Psoas muscle (tissue), 8 donors: ENCODE data around the gene FGR. TPM values are rescaled to one million over a fixed set of nuclear protein-coding genes. Genes with fewer than 3 reads are reported as not detected.
A peak's percentile ranks its signal among the peaks of the same experiment; 100 is the strongest.

ENCODE experiments used
- ATAC-seq, 4 donors: fragments of 200-7000 bp; cut with Tn5 transposase; one replicate each; pipeline ENCODE4 v1.9.1; 2020; ENCODE audit warnings: moderate library complexity in 3 of 4, mild to moderate bottlenecking in 2 of 4
- DNase-seq, 2 donors: peaks; one replicate each; pipeline ENCODE4 v3.0.0-alpha.2; 2020
- H3K27ac ChIP-seq: fragments of 200-600 bp; one replicate; pipeline ENCODE4 v1.8.0; 2022
- H3K27me3 ChIP-seq, 3 donors: fragments of 200-600 bp in 1 of 3; one replicate each; pipeline versions ENCODE4 v1.6.1 to v1.8.0; 2013 to 2022; ENCODE audit warnings: low read length in 2 of 3, mild to moderate bottlenecking in 2 of 3, moderate library complexity in 1 of 3; ENCODE audit not compliant: insufficient read depth in 3 of 3
- H3K36me3 ChIP-seq, 2 donors: fragments of 200-600 bp in 1 of 2; one replicate each; pipeline versions ENCODE4 v1.6.1 to v1.8.0; 2013 to 2022; ENCODE audit warnings: low read depth in 1 of 2, mild to moderate bottlenecking in 1 of 2, moderate library complexity in 1 of 2; ENCODE audit not compliant: insufficient read depth in 1 of 2
- H3K4me1 ChIP-seq: fragments of 200-600 bp; one replicate; pipeline ENCODE4 v1.8.0; 2022
- H3K4me3 ChIP-seq: fragments of 200-600 bp; one replicate; pipeline ENCODE4 v1.8.0; 2022; ENCODE audit warnings: mild to moderate bottlenecking
- H3K9me3 ChIP-seq: fragments of 200-600 bp; one replicate; pipeline ENCODE4 v1.8.0; 2022
- WGBS, 3 donors: extraction: QIAGEN DNeasy Blood & Tissue Kit; methylation state at CpG; one replicate each; pipeline versions ENCODE4 v1.1.6 to v1.1.7; 2013; 5-methylcytosine and 5-hydroxymethylcytosine counted together
- intact Hi-C, 2 donors: fragments of 100-400 bp; cut with DNase I; formaldehyde crosslinking; loops; one replicate each; pipeline versions ENCODE4 v1.11.0 to v1.14.2; 2022
- polyA plus RNA-seq, 3 donors: library from polyadenylated mRNA; stranded (reverse); fragments of 200-250 nt; gene quantifications; one replicate each; pipeline ENCODE4 v1.2.3, GENCODE V29; 2013
- total RNA-seq, 4 donors: library from RNA; stranded (reverse); fragmentation: NEBNext Ultra II Directional in 2 of 4; extraction: Animal tissue kit (Norgen Biotek cat#: 25700) in 2 of 4; gene quantifications; one replicate each; pipeline versions ENCODE4 v1.2.1 to v1.2.4, GENCODE V29; 2021 to 2023
- TF ChIP-seq, protein P1 (sequence below): fragments of 200-600 bp; IDR thresholded peaks from one replicate; pipeline ENCODE4 v1.8.0; 2022; ENCODE audit warnings: antibody characterized with exemption
- donor health status: healthy with polysubstance abuse.
- donor health status: DM: no; HTN: no; CAD: no; lungs with moderate emphysema.
- donor health status: Bipolar disorder and iron deficiency.
- donor health status: healthy.
- donor health status: DM: yes; HTN: yes; CAD: no.
- donor health status: DM: no; HTN: no; CAD: no.
- donor health status: DM: no; HTN: no; CAD: no.
- donor health status: DM: yes; HTN: yes; CAD: no.

The FGR gene
- total and polyA plus RNA-seq, 7 donors = 1.3 to 3.8 (median 2.8) TPM

DNA sequence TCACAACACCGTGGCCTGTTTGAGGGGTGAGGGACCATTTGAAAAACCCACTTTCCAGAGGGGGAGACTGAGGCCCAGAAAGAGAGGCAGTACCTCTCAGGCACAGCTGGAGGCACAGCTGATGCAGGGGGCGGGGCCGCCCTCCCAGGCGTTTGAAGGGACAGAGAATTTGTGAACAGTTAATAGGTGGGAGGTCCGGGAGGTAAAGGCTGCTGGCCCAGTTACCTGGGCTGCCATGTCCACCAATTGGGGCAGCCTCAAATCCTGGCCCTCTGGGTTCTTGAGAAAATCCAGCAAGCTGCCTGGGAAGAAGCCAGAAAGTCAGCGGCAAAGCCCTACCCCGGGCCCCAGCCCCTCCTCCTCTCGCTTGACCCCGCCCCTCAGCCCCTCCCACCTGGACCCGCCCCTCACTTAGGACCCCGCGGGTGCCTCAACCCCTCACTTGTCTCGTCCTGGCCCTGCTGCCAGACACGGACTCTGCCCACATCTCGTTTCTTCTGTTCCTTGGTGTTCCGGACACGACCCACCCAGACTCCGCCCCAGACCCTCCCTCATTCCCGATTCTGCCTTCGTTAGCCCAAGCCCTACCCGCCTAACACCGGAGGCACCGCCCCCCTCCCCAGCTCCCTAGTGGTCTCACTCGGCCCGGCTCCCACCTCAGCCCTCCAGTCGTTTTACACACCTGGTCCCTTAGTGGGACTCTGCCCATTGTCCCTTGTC lies 20.2 kb downstream of the FGR start:
- ATAC-seq = peak in 1 of 4 donors; percentile 26

DNA sequence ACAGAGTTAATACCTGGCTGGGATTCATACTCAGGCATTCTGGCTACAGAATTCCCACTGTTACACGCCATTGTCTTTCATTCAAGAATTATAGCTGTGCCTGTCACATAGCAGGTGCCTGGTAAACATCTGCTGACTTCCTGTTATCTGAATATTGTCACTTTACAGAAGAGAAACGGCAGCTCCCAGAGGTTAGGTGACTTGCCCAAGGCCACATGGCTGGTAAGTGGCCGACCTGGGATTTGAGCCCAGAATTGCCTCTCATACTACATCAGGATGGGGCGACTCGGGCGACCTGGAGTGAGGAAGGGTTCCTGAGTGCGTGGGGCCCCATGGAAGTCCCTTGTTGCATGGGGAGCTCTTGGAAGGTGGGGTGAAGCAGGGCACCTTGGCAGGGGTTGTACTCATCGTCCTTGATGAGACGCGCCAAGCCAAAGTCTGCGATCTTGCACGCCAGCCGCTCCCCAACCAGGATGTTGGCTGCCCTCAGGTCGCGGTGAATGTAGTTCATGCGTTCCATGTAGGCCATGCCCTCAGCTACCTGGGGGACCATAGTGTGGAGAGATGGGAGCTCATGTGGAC lies 20.9 kb downstream of the FGR start:
- WGBS, 3 donors = 76 to 83% (median 77%) methylated on average over 16 of the region's 16 CpGs
- Histone ChIP-seq H3K4me3 (no peak overlapping the region), H3K27me3 (no peaks in the 10 kb centered on the region), H3K27ac (no peak overlapping the region), H3K4me1 (no peaks in the 10 kb centered on the region), H3K9me3 (no peaks in the 10 kb centered on the region), H3K36me3 (no peaks in the 10 kb centered on the region)
- DNase-seq = no peak
- TF ChIP-seq, protein P1, sequence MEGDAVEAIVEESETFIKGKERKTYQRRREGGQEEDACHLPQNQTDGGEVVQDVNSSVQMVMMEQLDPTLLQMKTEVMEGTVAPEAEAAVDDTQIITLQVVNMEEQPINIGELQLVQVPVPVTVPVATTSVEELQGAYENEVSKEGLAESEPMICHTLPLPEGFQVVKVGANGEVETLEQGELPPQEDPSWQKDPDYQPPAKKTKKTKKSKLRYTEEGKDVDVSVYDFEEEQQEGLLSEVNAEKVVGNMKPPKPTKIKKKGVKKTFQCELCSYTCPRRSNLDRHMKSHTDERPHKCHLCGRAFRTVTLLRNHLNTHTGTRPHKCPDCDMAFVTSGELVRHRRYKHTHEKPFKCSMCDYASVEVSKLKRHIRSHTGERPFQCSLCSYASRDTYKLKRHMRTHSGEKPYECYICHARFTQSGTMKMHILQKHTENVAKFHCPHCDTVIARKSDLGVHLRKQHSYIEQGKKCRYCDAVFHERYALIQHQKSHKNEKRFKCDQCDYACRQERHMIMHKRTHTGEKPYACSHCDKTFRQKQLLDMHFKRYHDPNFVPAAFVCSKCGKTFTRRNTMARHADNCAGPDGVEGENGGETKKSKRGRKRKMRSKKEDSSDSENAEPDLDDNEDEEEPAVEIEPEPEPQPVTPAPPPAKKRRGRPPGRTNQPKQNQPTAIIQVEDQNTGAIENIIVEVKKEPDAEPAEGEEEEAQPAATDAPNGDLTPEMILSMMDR = no peak
- no peak for ATAC-seq
- intact Hi-C loops = no loop called here

More for the DNA sequence above, 20.2 kb downstream of the FGR start:
- Histone ChIP-seq H3K36me3 (no peaks in the 10 kb centered on the region), H3K9me3 (no peaks in the 10 kb centered on the region), H3K27ac (no peak overlapping the region), H3K27me3 (no peaks in the 10 kb centered on the region), H3K4me1 (no peaks in the 10 kb centered on the region), H3K4me3 (no peak overlapping the region)
- DNase-seq = no peak
- TF ChIP-seq, protein P1 = no peak
- 19 to 28% (median 24%) methylated on average over 21 to 26 of the region's 26 CpGs for WGBS, 3 donors
- intact Hi-C loops = no loop called here

DNA sequence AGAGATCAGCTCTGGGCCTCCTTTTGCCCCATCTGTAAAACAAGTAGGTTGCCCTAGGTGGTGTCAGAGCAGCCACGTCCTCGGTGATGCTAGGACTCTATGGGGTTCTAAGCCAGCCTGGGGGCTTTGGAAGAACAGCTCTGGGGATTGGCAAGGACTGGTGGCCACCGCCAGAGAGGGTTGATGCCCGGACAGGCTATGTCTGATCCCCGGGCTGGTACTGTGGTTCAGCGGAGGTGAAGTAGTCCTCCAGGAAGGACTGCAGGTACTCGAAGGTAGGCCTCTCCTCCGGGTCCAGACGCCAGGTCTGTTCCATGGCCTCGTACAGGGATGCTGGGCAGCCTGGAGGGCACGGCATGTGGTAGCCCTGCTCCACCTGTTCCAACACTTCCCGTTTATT lies 22.3 kb downstream of the FGR start:
- no peaks in the 10 kb centered on the region for H3K36me3 ChIP-seq
- no peak for DNase-seq
- ATAC-seq = no peak
- WGBS, 3 donors = 84 to 95% (median 89%) methylated on average over 12 of the region's 12 CpGs
- intact Hi-C loops = no loop called here
- no peaks in the 10 kb centered on the region for H3K27me3 ChIP-seq
- no peak overlapping the region for H3K27ac ChIP-seq
- H3K9me3 ChIP-seq = no peaks in the 10 kb centered on the region
- H3K4me3 ChIP-seq = no peak overlapping the region
- H3K4me1 ChIP-seq = no peaks in the 10 kb centered on the region
- TF ChIP-seq, protein P1 = no peak

DNA sequence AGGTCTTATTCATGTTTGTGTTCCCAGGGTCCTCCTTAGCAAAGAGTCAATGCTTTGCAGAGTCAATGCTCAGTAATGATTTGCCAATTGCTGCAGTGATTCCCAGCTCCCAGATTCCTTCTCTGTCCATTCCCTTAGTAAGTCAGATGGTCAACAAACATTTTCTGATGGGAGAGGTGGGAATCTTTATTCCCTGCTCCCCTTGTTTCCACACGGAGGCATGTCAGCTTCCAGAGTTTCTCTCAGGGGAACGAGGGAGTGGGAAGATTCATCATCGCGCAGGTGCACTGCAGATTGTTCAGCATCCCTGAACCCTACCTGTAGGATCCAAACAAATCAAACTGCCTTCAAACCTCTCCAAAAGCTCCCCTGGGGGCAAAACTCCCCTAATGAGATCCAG lies 23.5 kb downstream of the FGR start:
- Histone ChIP-seq H3K36me3 (no peaks in the 10 kb centered on the region), H3K27me3 (no peaks in the 10 kb centered on the region), H3K27ac (no peak overlapping the region), H3K4me3 (no peak overlapping the region), H3K9me3 (no peaks in the 10 kb centered on the region), H3K4me1 (no peaks in the 10 kb centered on the region)
- TF ChIP-seq, protein P1 = no peak
- intact Hi-C loops = loop anchor here in 1 of 2 donors (2.0 kb wide), 1 partner anchor 51 kb away; no protein-coding TSS in a partner anchor
- ATAC-seq (no peak), DNase-seq (no peak)
- 73 to 79% (median 77%) methylated on average over 4 of the region's 4 CpGs for WGBS, 3 donors
